Measurements from ENCODE around the gene LRP1-AS.

DNA sequence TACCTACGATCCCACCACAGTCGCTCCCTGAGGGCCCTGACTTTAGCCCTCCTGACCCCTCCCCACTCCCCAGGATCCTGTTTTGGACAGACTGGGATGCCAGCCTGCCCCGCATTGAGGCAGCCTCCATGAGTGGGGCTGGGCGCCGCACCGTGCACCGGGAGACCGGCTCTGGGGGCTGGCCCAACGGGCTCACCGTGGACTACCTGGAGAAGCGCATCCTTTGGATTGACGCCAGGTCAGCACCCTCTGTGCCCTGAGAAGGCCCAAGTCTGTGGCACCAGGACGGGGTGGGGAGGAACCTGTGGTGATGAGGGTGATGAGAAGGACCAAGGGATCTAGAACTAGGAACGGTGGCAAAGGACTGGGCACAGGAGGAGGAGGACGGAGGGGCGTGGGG, 29.9 kb upstream of the LRP1-AS start:
- TF ChIP-seq CTCF (IDR thresholded peaks at IDR 0.05; ENCODE audit: low read length) (no peak), EZH2 (optimal IDR thresholded peaks at IDR 0.05; ENCODE audit: low read depth, low read length) (no peak), EZH2phosphoT487 (IDR thresholded peaks at IDR 0.05; ENCODE audit: low read length) (no peak)

Measured in MM.1S (cell line).